GM18498 (cell line): ENCODE data around the gene SMARCB1.

Experiments used
- ATAC-seq: cut with Tn5 transposase; IDR thresholded peaks from one replicate; pipeline ENCODE4 v1.9.1; 2021; ENCODE audit warnings: mild to moderate bottlenecking, moderate library complexity; ENCODE audit not compliant: unreplicated experiment

SMARCB1 gene

DNA sequence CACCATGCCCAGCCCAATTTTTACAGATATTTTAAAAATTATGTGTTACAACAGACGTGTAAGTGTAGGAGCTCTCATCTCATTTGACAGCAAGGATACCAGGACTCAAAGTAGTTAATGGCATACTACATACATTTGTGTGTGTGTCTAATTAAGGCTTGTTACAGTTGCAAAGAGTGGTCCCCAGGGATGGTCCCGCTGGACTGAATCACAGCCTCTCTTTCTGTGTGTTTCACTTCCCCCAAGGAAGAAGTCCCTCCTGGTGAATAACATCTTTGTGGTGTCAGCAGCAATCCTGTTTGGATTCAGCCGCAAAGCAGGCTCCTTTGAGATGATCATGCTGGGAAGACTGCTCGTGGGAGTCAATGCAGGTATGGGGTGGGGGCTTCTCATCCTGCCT, 88.1 kb downstream of the SMARCB1 start:
- ATAC-seq: no peak

DNA sequence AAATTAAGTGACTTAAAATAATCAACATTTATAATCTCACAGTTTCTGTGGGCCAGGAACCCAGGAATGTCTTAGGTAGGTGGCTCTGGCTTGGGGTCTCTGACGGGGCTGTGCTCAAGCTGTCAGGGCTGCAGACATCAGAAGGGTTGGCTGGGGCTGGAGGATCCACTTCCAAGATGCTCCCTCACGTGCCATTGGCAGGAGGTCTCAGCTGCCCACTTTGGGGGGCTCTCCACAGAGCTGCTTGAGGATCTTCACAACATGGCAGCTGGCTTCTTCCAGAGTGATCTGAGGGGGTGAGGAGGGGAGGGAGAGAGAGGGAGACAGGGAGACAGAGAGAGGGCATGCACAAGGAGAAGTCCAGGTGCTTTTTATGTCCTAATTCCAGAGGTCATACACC, 89.0 kb downstream of the SMARCB1 start:
- ATAC-seq: no peak

DNA sequence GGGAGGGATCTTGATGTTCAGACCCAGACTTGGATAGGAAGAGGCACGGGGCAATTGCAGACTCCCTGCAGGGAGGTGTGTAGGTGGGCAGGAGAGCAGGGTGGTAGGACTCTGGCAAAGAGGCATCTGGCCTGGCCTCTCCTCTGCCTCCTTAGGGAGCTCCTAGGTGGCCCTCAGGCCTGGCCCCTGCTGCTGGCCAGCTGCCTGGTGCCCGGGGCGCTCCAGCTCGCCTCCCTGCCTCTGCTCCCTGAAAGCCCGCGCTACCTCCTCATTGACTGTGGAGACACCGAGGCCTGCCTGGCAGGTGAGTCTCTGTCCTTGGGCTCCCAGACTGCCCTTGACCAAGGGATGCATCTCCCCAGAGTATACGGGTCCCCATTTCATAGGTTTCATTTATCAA, 90.8 kb downstream of the SMARCB1 start:
- no peak for ATAC-seq

GRCh38 chr22:23878219-23878618, 91.5 kb downstream of the SMARCB1 start:
- no peak for ATAC-seq

GRCh38 chr22:23882370-23882769, 95.6 kb downstream of the SMARCB1 start:
- no peak for ATAC-seq

DNA sequence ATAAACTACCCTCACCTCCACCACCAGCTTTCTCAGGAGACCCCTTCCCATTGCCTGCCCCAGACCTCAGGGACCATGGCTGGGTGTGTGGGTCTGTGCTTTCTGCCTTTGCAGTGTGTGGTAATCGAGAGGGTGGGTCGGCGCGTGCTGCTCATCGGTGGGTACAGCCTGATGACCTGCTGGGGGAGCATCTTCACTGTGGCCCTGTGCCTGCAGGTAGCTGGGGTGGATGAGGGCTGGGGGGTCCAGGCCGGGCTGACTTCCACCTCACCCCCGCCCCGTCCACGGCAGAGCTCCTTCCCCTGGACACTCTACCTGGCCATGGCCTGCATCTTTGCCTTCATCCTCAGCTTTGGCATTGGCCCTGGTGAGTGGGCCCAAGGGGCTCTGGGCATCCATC, 96.9 kb downstream of the SMARCB1 start:
- ATAC-seq: no peak

DNA sequence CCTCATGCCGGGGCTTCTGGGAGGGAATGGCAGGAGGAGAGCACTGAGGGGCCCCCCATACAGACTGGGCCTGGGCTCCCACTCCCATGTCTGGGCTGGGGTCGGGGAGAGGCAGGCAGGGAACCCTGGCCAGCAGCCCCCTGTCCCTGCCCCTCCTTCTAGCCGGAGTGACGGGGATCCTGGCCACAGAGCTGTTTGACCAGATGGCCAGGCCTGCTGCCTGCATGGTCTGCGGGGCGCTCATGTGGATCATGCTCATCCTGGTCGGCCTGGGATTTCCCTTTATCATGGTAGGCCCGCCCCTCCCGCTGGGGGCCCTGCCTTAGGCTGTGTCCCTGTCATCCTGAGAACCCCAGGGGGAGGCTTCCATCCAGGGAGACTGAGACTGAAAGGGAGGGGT, 97.4 kb downstream of the SMARCB1 start:
- ATAC-seq: no peak
